K562 (cell line): ENCODE data around the gene MT1M.

Experiments used
- CTCF ChIP-seq, 3 experiments: IDR thresholded peaks in 2 of 3; conservative IDR thresholded peaks in 1 of 3; 2 replicates each; pipeline ENCODE4 v1.5.1; 2011 to 2012; ENCODE audit warnings: low read length in 3 of 3, mild to moderate bottlenecking in 3 of 3, control low read depth in 2 of 3, improper control_type of control experiment in 1 of 3, inconsistent platforms in 1 of 3, low read depth in 1 of 3, mixed read lengths in 1 of 3, moderate library complexity in 1 of 3; ENCODE audit not compliant: insufficient read depth in 2 of 3
- NFE2L1 ChIP-seq: fragments of 450-650 bp; IDR thresholded peaks from 2 replicates; pipeline ENCODE4 v1.6.1; 2016; ENCODE audit warnings: missing genetic modification characterization, low read depth, mild to moderate bottlenecking, missing compliant biosample characterization, moderate library complexity, borderline replicate concordance
- ZFX ChIP-seq: sonication (generic); formaldehyde crosslinking; IDR thresholded peaks from 2 replicates; pipeline ENCODE4 v1.8.0; 2022; ENCODE audit warnings: mild to moderate bottlenecking, missing genetic modification reagents, moderate library complexity
- TF ChIP-seq, protein P1 (sequence below), 3 experiments: fragments of 200-800 bp in 1 of 3; sonication (Bioruptor generic) in 1 of 3; sonication (generic) in 1 of 3; formaldehyde crosslinking in 1 of 3; IDR thresholded peaks; 2 replicates each; pipeline versions ENCODE4 v1.6.1 to v1.8.0; 2016 to 2022; ENCODE audit warnings: mild to moderate bottlenecking in 2 of 3, missing compliant biosample characterization in 2 of 3, missing genetic modification characterization in 2 of 3, missing genetic modification reagents in 1 of 3

- TF ChIP-seq ZFX (CRISPR knock-in tag) (no peak), CTCF (IDR thresholded peaks at IDR 0.05 in 2 of 3, conservative IDR thresholded peaks at IDR 0.05 in 1 of 3; ENCODE audit: insufficient read depth in 2 of 3, low read depth in 1 of 3, low read length in 3 of 3) (no peak), NFE2L1 (tag) (no peak)
- TF ChIP-seq, protein P1, sequence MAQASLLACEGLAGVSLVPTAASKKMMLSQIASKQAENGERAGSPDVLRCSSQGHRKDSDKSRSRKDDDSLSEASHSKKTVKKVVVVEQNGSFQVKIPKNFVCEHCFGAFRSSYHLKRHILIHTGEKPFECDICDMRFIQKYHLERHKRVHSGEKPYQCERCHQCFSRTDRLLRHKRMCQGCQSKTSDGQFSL (CRISPR knock-in tag; IDR thresholded peaks at IDR 0.05) = no peak
- TF ChIP-seq, protein P1 (tag; IDR thresholded peaks at IDR 0.05) = no peak
Measured at GRCh38 chr16:56626685-56627084, 5.8 kb upstream of the MT1M start.
